Activated CD8-positive, alpha-beta T cell treated with anti-CD3 and anti-CD28 coated beads for 36 hours (primary cell): Measurements from ENCODE around the gene FOXJ1. TPM values are rescaled to one million over a fixed set of nuclear protein-coding genes. Genes with fewer than 3 reads are reported as not detected.

Experiments used
- ATAC-seq: fragments of 200-7000 bp; cut with Tn5 transposase; one replicate; pipeline ENCODE4 v1.10.0; 2021; ENCODE audit warnings: mild to moderate bottlenecking, moderate library complexity
- CTCF ChIA-PET: fragments of 350-600 bp; sonication (Branson Sonifier 250); formaldehyde crosslinking; loops from one replicate; lab custom pipeline; 2021; ENCODE audit warnings: antibody characterized with exemption; lab: Charles Lee
- POLR2A ChIA-PET: fragments of 350-600 bp; sonication (Branson Sonifier 250); formaldehyde crosslinking; loops from one replicate; lab custom pipeline; 2021; ENCODE audit warnings: antibody characterized with exemption; lab: Charles Lee
- DNase-seq: peaks from one replicate; pipeline ENCODE4 v3.0.0-alpha.2; 2020
- H3K27ac Mint-ChIP-seq: one replicate; pipeline ENCODE4 v1.8.0; 2021; ENCODE audit warnings: mild to moderate bottlenecking, mixed read lengths
- H3K27me3 Mint-ChIP-seq: one replicate; pipeline ENCODE4 v1.8.0; 2021; ENCODE audit warnings: mixed read lengths
- H3K36me3 Mint-ChIP-seq: one replicate; pipeline ENCODE4 v1.8.0; 2021; ENCODE audit warnings: low read depth, mixed read lengths
- H3K4me1 Mint-ChIP-seq: one replicate; pipeline ENCODE4 v1.8.0; 2021; ENCODE audit warnings: low read depth, mixed read lengths
- H3K4me3 Mint-ChIP-seq: one replicate; pipeline ENCODE4 v1.8.0; 2021; ENCODE audit warnings: mild to moderate bottlenecking, moderate library complexity, mixed read lengths
- H3K9me3 Mint-ChIP-seq: one replicate; pipeline ENCODE4 v1.8.0; 2021; ENCODE audit warnings: mixed read lengths
- intact Hi-C: fragments of 100-400 bp; cut with micrococcal nuclease; formaldehyde crosslinking; loops from one replicate; pipeline ENCODE4 v1.10.0; 2022
- total RNA-seq, 2 experiments: library from RNA; stranded (reverse); gene quantifications; one replicate each; pipeline ENCODE4 v1.2.3, GENCODE V29; 2021
- TF ChIP-seq, protein P1 (sequence below): fragments of 200-600 bp; IDR thresholded peaks from one replicate; pipeline ENCODE4 v1.8.0; 2022; ENCODE audit warnings: antibody characterized with exemption, mild to moderate bottlenecking

Gene FOXJ1
- total RNA-seq, 2 experiments from 2014 or later: 11.1 to 11.6 TPM

DNA sequence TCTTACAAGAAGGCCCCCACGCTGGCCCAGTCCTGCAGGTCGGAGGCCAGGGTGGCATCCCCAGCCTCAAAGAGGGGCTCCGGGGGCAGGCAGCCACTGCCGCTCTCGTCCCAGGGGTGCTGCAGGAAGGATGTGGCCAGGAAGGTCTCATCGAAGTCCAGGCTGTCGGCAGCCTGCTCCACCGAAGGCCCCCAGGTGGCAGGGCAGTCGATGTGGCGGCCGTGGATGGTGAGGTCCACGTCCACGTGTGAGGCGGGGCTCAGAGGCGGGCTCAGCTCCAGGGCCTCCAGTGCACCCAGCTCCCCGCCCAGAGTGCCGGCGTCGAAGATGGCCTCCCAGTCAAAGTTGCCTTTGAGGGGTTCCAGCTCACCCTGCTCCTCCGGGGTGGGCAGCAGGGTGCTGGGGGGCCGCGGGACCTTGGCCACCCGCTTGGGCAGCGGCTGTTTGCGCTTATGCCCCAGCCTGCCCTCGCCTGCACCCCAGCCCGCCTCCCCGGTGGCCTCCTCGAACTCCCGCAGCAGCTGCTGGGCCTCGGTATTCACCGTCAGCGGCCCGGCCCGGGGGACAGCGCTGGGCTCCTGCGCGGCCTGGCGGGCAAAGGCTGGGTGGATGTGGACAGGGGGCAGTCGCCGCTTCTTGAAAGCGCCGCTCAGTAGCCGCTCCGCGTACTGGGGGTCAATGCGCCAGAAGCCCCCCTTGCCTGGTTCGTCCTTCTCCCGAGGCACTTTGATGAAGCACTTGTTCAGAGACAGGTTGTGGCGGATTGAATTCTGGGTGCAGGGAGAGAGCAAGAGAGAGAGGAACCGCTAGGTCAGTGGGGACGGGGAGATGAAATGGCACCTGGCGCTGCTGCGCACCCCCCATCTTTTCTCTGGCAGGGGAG is 3.5 kb downstream of the FOXJ1 start:
- TF ChIP-seq, protein P1, sequence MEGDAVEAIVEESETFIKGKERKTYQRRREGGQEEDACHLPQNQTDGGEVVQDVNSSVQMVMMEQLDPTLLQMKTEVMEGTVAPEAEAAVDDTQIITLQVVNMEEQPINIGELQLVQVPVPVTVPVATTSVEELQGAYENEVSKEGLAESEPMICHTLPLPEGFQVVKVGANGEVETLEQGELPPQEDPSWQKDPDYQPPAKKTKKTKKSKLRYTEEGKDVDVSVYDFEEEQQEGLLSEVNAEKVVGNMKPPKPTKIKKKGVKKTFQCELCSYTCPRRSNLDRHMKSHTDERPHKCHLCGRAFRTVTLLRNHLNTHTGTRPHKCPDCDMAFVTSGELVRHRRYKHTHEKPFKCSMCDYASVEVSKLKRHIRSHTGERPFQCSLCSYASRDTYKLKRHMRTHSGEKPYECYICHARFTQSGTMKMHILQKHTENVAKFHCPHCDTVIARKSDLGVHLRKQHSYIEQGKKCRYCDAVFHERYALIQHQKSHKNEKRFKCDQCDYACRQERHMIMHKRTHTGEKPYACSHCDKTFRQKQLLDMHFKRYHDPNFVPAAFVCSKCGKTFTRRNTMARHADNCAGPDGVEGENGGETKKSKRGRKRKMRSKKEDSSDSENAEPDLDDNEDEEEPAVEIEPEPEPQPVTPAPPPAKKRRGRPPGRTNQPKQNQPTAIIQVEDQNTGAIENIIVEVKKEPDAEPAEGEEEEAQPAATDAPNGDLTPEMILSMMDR: no peak
- Mint-ChIP-seq H3K4me3 (no peak overlapping the region), H3K4me1 (peaks cover 38% of the 10 kb centered on the region), H3K36me3 (no peaks in the 10 kb centered on the region), H3K9me3 (no peaks in the 10 kb centered on the region), H3K27me3 (peaks cover 1% of the 10 kb centered on the region), H3K27ac (no peak overlapping the region)
- intact Hi-C loops: no loop called here
- ATAC-seq (no peak), DNase-seq (no peak)
- CTCF ChIA-PET: interaction anchor here (1.9 kb wide), 1 partner anchor 11 kb away, joined by 5 read pairs; no protein-coding TSS in a partner anchor
- POLR2A ChIA-PET: interaction anchor here (0.9 to 1.2 kb wide), 3 partner anchors 11 to 88 kb away, joined by 3 read pairs; no protein-coding TSS in a partner anchor

- ChIA-PET POLR2A (interaction anchor here (0.6 to 1.2 kb wide), 2 partner anchors 55 to 87 kb away, joined by 3 read pairs; no protein-coding TSS in a partner anchor), CTCF (interaction anchor here (1.9 kb wide), 1 partner anchor 11 kb away, joined by 5 read pairs; no protein-coding TSS in a partner anchor)
- H3K9me3 Mint-ChIP-seq: no peaks in the 10 kb centered on the region
- H3K27me3 Mint-ChIP-seq: peaks cover 1% of the 10 kb centered on the region
- intact Hi-C loops: no loop called here
- H3K4me3 Mint-ChIP-seq: no peak overlapping the region
- H3K4me1 Mint-ChIP-seq: peaks cover 34% of the 10 kb centered on the region
- no peaks in the 10 kb centered on the region for H3K36me3 Mint-ChIP-seq
- no peak for DNase-seq
- TF ChIP-seq, protein P1: no peak
- no peak for ATAC-seq
- H3K27ac Mint-ChIP-seq: peak overlapping the region; percentile 7
Observed at GRCh38 chr17:76137001-76137350, 4.1 kb downstream of the FOXJ1 start.

DNA sequence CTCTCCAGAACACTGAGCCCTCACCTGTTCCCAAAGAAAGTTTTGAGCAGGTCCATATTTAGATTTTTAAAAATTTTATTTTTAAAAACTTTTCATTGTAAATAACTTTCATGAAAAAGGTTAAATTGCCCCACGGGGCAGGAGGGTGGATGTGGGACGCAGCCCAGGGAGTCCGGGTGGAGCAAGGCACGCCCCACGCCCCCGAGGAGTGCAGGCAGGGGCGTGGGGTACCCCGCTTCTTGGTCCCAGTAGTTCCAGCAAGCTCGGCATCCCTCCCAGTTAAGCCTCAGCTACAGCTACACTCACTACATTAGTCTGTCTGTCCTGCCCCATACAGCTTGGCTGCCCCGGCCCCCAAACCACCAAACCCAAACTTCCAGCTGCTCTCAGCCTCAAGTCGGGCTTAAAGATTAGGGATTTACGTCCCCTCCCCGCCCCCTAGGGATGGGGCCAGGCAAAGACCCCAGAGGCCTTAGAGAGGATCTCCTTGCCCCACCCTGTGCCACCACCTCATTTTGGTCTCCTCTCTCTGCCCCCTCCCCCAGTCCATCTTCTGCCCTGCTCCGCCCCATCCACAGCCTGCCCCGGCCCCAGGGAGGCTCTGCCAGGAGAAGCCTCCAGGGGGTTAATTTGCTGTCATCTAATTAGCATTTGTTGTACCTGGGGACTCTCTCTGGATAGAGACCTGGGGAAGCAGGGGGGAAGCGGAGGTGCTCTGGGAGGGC is 4.6 kb downstream of the FOXJ1 start:
- DNase-seq (no peak), ATAC-seq (no peak)
- peaks cover 1% of the 10 kb centered on the region for H3K27me3 Mint-ChIP-seq
- no peaks in the 10 kb centered on the region for H3K36me3 Mint-ChIP-seq
- TF ChIP-seq, protein P1: no peak
- H3K4me1 Mint-ChIP-seq: peaks cover 30% of the 10 kb centered on the region
- ChIA-PET POLR2A (interaction anchor here (0.6 to 1.2 kb wide), 3 partner anchors 55 to 131 kb away, joined by 3 to 5 read pairs (median 3); no protein-coding TSS in a partner anchor), CTCF (interaction anchor here (1.9 to 3.0 kb wide), 2 partner anchors 10 to 11 kb away, joined by 5 to 10 read pairs; no protein-coding TSS in a partner anchor)
- no peak overlapping the region for H3K4me3 Mint-ChIP-seq
- H3K27ac Mint-ChIP-seq: peak overlapping the region; percentile 7
- H3K9me3 Mint-ChIP-seq: no peaks in the 10 kb centered on the region
- intact Hi-C loops: no loop called here

- no peak for ATAC-seq
- peaks cover 27% of the 10 kb centered on the region for H3K4me1 Mint-ChIP-seq
- DNase-seq: no peak
- H3K27ac Mint-ChIP-seq: peak overlapping the region; percentile 88
- no peak overlapping the region for H3K4me3 Mint-ChIP-seq
- no peaks in the 10 kb centered on the region for H3K9me3 Mint-ChIP-seq
- no peaks in the 10 kb centered on the region for H3K36me3 Mint-ChIP-seq
- H3K27me3 Mint-ChIP-seq: peaks cover 1% of the 10 kb centered on the region
- TF ChIP-seq, protein P1: no peak
- intact Hi-C loops: no loop called here
- POLR2A ChIA-PET: interaction anchor here (0.6 to 1.6 kb wide), 3 partner anchors 131 to 144 kb away, joined by 3 to 5 read pairs (median 4); no protein-coding TSS in a partner anchor
- CTCF ChIA-PET: interaction anchor here (1.9 to 3.0 kb wide), 3 partner anchors 9 to 43 kb away, joined by 5 to 13 read pairs (median 10); no protein-coding TSS in a partner anchor
Observed at GRCh38 chr17:76135810-76136188, 5.2 kb downstream of the FOXJ1 start.
